WTC11 (cell line): ENCODE data around the gene LAMC2.

Source experiments
- ATF1 ChIP-seq: sonication (generic); formaldehyde crosslinking; IDR thresholded peaks from 2 replicates; pipeline ENCODE4 v1.8.1; 2023; ENCODE audit warnings: mild to moderate bottlenecking, moderate library complexity, missing genetic modification reagents
- ETV6 ChIP-seq: sonication (generic); formaldehyde crosslinking; IDR thresholded peaks from 2 replicates; pipeline ENCODE4 v1.8.1; 2022; ENCODE audit warnings: mild to moderate bottlenecking, missing genetic modification reagents
- NFYB ChIP-seq: sonication (generic); formaldehyde crosslinking; conservative IDR thresholded peaks from 2 replicates; pipeline ENCODE4 v1.8.0; 2022; ENCODE audit warnings: low read depth, missing genetic modification reagents
- NR2C2 ChIP-seq: sonication (generic); formaldehyde crosslinking; IDR thresholded peaks from 2 replicates; pipeline ENCODE4 v1.8.0; 2022; ENCODE audit warnings: mild to moderate bottlenecking, missing genetic modification reagents
- TCF7 ChIP-seq: sonication (generic); formaldehyde crosslinking; IDR thresholded peaks from 2 replicates; pipeline ENCODE4 v1.8.0; 2022; ENCODE audit warnings: mild to moderate bottlenecking, low read depth, missing genetic modification reagents, moderate library complexity
- TP53 ChIP-seq: sonication (generic); formaldehyde crosslinking; IDR thresholded peaks from 2 replicates; pipeline ENCODE4 v1.8.1; 2023; ENCODE audit warnings: mild to moderate bottlenecking, missing genetic modification reagents
- ZNF263 ChIP-seq: sonication (generic); formaldehyde crosslinking; IDR thresholded peaks from 2 replicates; pipeline ENCODE4 v1.8.1; 2022; ENCODE audit warnings: low read depth, mild to moderate bottlenecking, moderate library complexity, missing genetic modification reagents
- ZNF317 ChIP-seq: sonication (generic); formaldehyde crosslinking; IDR thresholded peaks from 2 replicates; pipeline ENCODE4 v1.8.1; 2023; ENCODE audit warnings: low read depth, mild to moderate bottlenecking, moderate library complexity, missing genetic modification reagents, borderline replicate concordance
- TF ChIP-seq, protein P1 (sequence below): fragments of 200-600 bp; IDR thresholded peaks from 2 replicates; pipeline ENCODE4 v1.8.0; 2022; ENCODE audit warnings: antibody characterized with exemption
- TF ChIP-seq, protein P2 (sequence below): sonication (generic); formaldehyde crosslinking; conservative IDR thresholded peaks from 2 replicates; pipeline ENCODE4 v1.8.1; 2022; ENCODE audit warnings: mild to moderate bottlenecking, missing genetic modification reagents
- TF ChIP-seq, protein P3 (sequence below): sonication (generic); formaldehyde crosslinking; IDR thresholded peaks from 2 replicates; pipeline ENCODE4 v1.8.0; 2022; ENCODE audit warnings: mild to moderate bottlenecking, missing genetic modification reagents
- TF ChIP-seq, protein P4 (sequence below): sonication (generic); formaldehyde crosslinking; IDR thresholded peaks from 2 replicates; pipeline ENCODE4 v1.8.0; 2023; ENCODE audit warnings: missing genetic modification reagents
- TF ChIP-seq, protein P5 (sequence below): sonication (generic); formaldehyde crosslinking; IDR thresholded peaks from 2 replicates; pipeline ENCODE4 v1.8.1; 2023; ENCODE audit warnings: mild to moderate bottlenecking, missing genetic modification reagents, moderate library complexity
- TF ChIP-seq, protein P6 (sequence below): sonication (generic); formaldehyde crosslinking; IDR thresholded peaks from 2 replicates; pipeline ENCODE4 v1.8.1; 2022; ENCODE audit warnings: mild to moderate bottlenecking, missing genetic modification reagents, moderate library complexity, borderline replicate concordance

DNA sequence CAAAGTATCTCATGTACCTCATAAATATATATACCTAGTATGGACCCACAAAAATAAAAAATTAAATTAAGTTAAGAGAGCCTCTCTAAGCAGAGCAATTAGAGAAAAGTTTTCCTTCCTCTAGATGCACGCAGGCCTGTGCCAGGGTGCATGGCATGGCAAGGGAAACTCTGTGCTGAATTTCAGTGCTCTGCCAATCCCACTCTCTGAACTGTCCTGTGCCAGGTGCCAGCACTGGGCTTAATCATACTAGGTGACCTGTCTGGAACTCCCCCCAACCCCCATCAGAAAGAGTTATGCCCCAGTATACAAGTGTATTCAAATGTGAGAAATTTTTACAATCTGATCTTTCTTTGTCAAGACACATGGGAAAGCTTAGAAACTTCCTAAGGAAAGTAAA lies 10.4 kb upstream of the LAMC2 start:
- TF ChIP-seq, protein P1, sequence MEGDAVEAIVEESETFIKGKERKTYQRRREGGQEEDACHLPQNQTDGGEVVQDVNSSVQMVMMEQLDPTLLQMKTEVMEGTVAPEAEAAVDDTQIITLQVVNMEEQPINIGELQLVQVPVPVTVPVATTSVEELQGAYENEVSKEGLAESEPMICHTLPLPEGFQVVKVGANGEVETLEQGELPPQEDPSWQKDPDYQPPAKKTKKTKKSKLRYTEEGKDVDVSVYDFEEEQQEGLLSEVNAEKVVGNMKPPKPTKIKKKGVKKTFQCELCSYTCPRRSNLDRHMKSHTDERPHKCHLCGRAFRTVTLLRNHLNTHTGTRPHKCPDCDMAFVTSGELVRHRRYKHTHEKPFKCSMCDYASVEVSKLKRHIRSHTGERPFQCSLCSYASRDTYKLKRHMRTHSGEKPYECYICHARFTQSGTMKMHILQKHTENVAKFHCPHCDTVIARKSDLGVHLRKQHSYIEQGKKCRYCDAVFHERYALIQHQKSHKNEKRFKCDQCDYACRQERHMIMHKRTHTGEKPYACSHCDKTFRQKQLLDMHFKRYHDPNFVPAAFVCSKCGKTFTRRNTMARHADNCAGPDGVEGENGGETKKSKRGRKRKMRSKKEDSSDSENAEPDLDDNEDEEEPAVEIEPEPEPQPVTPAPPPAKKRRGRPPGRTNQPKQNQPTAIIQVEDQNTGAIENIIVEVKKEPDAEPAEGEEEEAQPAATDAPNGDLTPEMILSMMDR, result no peak
- TF ChIP-seq, protein P2, sequence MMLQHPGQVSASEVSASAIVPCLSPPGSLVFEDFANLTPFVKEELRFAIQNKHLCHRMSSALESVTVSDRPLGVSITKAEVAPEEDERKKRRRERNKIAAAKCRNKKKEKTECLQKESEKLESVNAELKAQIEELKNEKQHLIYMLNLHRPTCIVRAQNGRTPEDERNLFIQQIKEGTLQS, result no peak
- TF ChIP-seq TCF7 (CRISPR knock-in tag), result no peak
- TF ChIP-seq, protein P3, sequence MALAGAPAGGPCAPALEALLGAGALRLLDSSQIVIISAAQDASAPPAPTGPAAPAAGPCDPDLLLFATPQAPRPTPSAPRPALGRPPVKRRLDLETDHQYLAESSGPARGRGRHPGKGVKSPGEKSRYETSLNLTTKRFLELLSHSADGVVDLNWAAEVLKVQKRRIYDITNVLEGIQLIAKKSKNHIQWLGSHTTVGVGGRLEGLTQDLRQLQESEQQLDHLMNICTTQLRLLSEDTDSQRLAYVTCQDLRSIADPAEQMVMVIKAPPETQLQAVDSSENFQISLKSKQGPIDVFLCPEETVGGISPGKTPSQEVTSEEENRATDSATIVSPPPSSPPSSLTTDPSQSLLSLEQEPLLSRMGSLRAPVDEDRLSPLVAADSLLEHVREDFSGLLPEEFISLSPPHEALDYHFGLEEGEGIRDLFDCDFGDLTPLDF (CRISPR knock-in tag), result no peak
- no peak for TF ChIP-seq ATF1
- TF ChIP-seq, protein P4, sequence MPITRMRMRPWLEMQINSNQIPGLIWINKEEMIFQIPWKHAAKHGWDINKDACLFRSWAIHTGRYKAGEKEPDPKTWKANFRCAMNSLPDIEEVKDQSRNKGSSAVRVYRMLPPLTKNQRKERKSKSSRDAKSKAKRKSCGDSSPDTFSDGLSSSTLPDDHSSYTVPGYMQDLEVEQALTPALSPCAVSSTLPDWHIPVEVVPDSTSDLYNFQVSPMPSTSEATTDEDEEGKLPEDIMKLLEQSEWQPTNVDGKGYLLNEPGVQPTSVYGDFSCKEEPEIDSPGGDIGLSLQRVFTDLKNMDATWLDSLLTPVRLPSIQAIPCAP (CRISPR knock-in tag), result no peak
- no peak for TF ChIP-seq NFYB
- no peak for TF ChIP-seq ZNF317 (CRISPR knock-in tag)
- no peak for TF ChIP-seq ETV6 (CRISPR knock-in tag)
- TF ChIP-seq TP53, result no peak
- TF ChIP-seq, protein P5, sequence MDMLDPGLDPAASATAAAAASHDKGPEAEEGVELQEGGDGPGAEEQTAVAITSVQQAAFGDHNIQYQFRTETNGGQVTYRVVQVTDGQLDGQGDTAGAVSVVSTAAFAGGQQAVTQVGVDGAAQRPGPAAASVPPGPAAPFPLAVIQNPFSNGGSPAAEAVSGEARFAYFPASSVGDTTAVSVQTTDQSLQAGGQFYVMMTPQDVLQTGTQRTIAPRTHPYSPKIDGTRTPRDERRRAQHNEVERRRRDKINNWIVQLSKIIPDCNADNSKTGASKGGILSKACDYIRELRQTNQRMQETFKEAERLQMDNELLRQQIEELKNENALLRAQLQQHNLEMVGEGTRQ (CRISPR knock-in tag), result no peak
- no peak for TF ChIP-seq ZNF263 (CRISPR knock-in tag)
- TF ChIP-seq, protein P6, sequence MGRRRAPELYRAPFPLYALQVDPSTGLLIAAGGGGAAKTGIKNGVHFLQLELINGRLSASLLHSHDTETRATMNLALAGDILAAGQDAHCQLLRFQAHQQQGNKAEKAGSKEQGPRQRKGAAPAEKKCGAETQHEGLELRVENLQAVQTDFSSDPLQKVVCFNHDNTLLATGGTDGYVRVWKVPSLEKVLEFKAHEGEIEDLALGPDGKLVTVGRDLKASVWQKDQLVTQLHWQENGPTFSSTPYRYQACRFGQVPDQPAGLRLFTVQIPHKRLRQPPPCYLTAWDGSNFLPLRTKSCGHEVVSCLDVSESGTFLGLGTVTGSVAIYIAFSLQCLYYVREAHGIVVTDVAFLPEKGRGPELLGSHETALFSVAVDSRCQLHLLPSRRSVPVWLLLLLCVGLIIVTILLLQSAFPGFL (CRISPR knock-in tag), result no peak
- TF ChIP-seq NR2C2 (CRISPR knock-in tag), result no peak
